WTC11 (cell line): ENCODE data around the gene PLS1. TPM values are rescaled to one million over a fixed set of nuclear protein-coding genes. Genes with fewer than 3 reads are reported as not detected.

ENCODE experiments used
- total RNA-seq: library from RNA; stranded (reverse); gene quantifications from 3 replicates; pipeline ENCODE4 v1.2.3, GENCODE V29; 2021

PLS1 gene
- total RNA-seq, 1 experiment from 2014 or later = 26.4 TPM

Other genes starting within 250 kb of the PLS1 start
- 14.1 to 19.2 TPM (median 17.7 TPM) in 3 replicates for gene XRN1, start 148.4 kb upstream of the PLS1 start, total RNA-seq
- gene ATR, start 17.7 kb upstream of the PLS1 start, total RNA-seq = 22.9 to 26.7 TPM (median 24.2 TPM) in 3 replicates
- 13.8 to 20.3 TPM (median 20.0 TPM) in 3 replicates for gene TRPC1, start 127.6 kb downstream of the PLS1 start, total RNA-seq